K562 (cell line): ENCODE results near the gene SLC13A4. TPM values are rescaled to one million over a fixed set of nuclear protein-coding genes. Genes with fewer than 3 reads are reported as not detected.

Source experiments
- ATAC-seq: fragments of 200-7000 bp; cut with Tn5 transposase; 3 replicates; pipeline ENCODE4 v1.9.1; 2020; ENCODE audit warnings: moderate library complexity
- BruUV-seq: library from RNA; stranded (reverse); fragments of 400-500 nt; replicated peaks from 2 replicates; lab custom pipeline; 2021; lab: Mats Ljungman, UMichigan
- CTCF ChIA-PET: fragments of 300-600 bp; formaldehyde crosslinking; extraction: SDS; loops from one replicate; lab custom pipeline; 2021; ENCODE audit warnings: low intra/inter-chr PET ratio; lab: Yijun Ruan, JAX
- POLR2A ChIA-PET: fragments of 300-600, 350-650 bp; sonication (Branson Sonifier 250); formaldehyde crosslinking; extraction: SDS; loops from one replicate; lab custom pipeline; 2021; ENCODE audit warnings: antibody characterized with exemption, inconsistent platforms; lab: Yijun Ruan, JAX
- DNase-seq, 4 experiments: peaks; one replicate each; pipeline versions ENCODE4 v3.0.0 to v3.0.0-alpha.2; 2011 to 2018; ENCODE audit warnings: low spot score in 3 of 4, mixed read lengths in 3 of 4; ENCODE audit errors: extremely low read depth in 1 of 4
- FAIRE-seq: peaks from 2 replicates; lab custom pipeline; 2011; peaks lifted over from hg19 to GRCh38; lab: Jason Lieb, UNC
- H2AFZ ChIP-seq: 2 replicates; pipeline ENCODE4 v1.6.0; 2011; ENCODE audit warnings: low read depth, low read length, control low read depth, inconsistent platforms
- H3K27ac ChIP-seq: fragments of 200-600 bp; 3 replicates; pipeline ENCODE4 v1.8.0; 2011; ENCODE audit warnings: low read depth, mild to moderate bottlenecking, control low read depth, inconsistent platforms, low read length, moderate library complexity, mixed read lengths; ENCODE audit errors: extremely low read depth
- H3K27me3 ChIP-seq, 2 experiments: fragments of 300-600 bp in 1 of 2; 2 replicates in 1 of 2; 3 replicates in 1 of 2; pipeline versions ENCODE4 v1.6.0 to v1.8.0; 2011; ENCODE audit warnings: inconsistent platforms in 2 of 2, low read length in 2 of 2, mild to moderate bottlenecking in 1 of 2, mixed read lengths in 1 of 2, moderate library complexity in 1 of 2; ENCODE audit not compliant: control insufficient read depth in 2 of 2, insufficient read depth in 2 of 2
- H3K36me3 ChIP-seq: fragments of 300-600 bp; 3 replicates; pipeline ENCODE4 v1.8.0; 2011; ENCODE audit warnings: mild to moderate bottlenecking, low read length, inconsistent platforms; ENCODE audit not compliant: control insufficient read depth, insufficient read depth
- H3K4me1 ChIP-seq, 2 experiments: fragments of 200-600 bp in 1 of 2; replicated peaks in 1 of 2; 2 replicates in 1 of 2; 3 replicates in 1 of 2; pipeline versions ENCODE4 v1.5.1 to v1.8.0; 2011; ENCODE audit warnings: inconsistent platforms in 2 of 2, low read length in 2 of 2, mild to moderate bottlenecking in 1 of 2, mixed read lengths in 1 of 2, moderate library complexity in 1 of 2; ENCODE audit not compliant: control insufficient read depth in 2 of 2, insufficient read depth in 2 of 2
- H3K4me2 ChIP-seq: 2 replicates; pipeline ENCODE4 v1.6.1; 2011; ENCODE audit warnings: low read length, control low read depth, inconsistent platforms, mixed read lengths; ENCODE audit not compliant: insufficient read depth
- H3K4me3 ChIP-seq: fragments of 200-600 bp; sonication (generic), shearing (Covaris generic); 2 replicates; pipeline ENCODE4 v1.5.1; 2016; ENCODE audit warnings: control low read depth, inconsistent platforms
- H3K79me2 ChIP-seq: fragments of 200-600 bp; 3 replicates; pipeline ENCODE4 v1.8.0; 2011; ENCODE audit warnings: low read length, inconsistent platforms; ENCODE audit not compliant: control insufficient read depth, insufficient read depth
- H3K9ac ChIP-seq, 2 experiments: 2 replicates each; pipeline versions ENCODE4 v1.6.0 to v1.6.1; 2011; ENCODE audit warnings: low read depth in 2 of 2, low read length in 2 of 2, control low read depth in 1 of 2, inconsistent platforms in 1 of 2, mild to moderate bottlenecking in 1 of 2, mixed read lengths in 1 of 2; ENCODE audit not compliant: insufficient read depth in 1 of 2
- H3K9me1 ChIP-seq: one replicate; pipeline ENCODE4 v1.6.0; 2011; ENCODE audit warnings: inconsistent platforms, mild to moderate bottlenecking, low read length, moderate library complexity; ENCODE audit not compliant: control insufficient read depth, insufficient read depth
- H3K9me3 ChIP-seq: replicated peaks from 2 replicates; pipeline ENCODE4 v1.5.1; 2011; ENCODE audit warnings: low read depth, low read length, inconsistent platforms; ENCODE audit not compliant: control insufficient read depth, insufficient read depth
- H4K20me1 ChIP-seq: replicated peaks from 2 replicates; pipeline ENCODE4 v1.6.1; 2011; ENCODE audit warnings: low read length, inconsistent platforms, mixed read lengths; ENCODE audit not compliant: control insufficient read depth, insufficient read depth
- C11orf30 ChIP-seq: fragments of 450-650 bp; IDR thresholded peaks from 2 replicates; pipeline ENCODE4 v1.6.1; 2016; ENCODE audit warnings: low read depth, mild to moderate bottlenecking
- CBX3 ChIP-seq, 2 experiments: IDR thresholded peaks; 1 replicate in 1 of 2; 2 replicates in 1 of 2; pipeline ENCODE4 v1.6.1; 2012; ENCODE audit warnings: inconsistent platforms in 2 of 2, low read length in 2 of 2, borderline replicate concordance in 1 of 2, control low read depth in 1 of 2
- CHD1 ChIP-seq: fragments of 200-600 bp; sonication (generic); IDR thresholded peaks from one replicate; pipeline ENCODE4 v1.6.1; 2012; ENCODE audit warnings: mild to moderate bottlenecking, moderate library complexity, low read length, inconsistent platforms
- ILK ChIP-seq: fragments of 450-650 bp; IDR thresholded peaks from 2 replicates; pipeline ENCODE4 v1.6.1; 2016; ENCODE audit warnings: missing genetic modification characterization, low read depth, mild to moderate bottlenecking, missing compliant biosample characterization, moderate library complexity, borderline replicate concordance
- MED1 ChIP-seq: sonication (generic); formaldehyde crosslinking; IDR thresholded peaks from 2 replicates; pipeline ENCODE4 v1.8.1; 2023; ENCODE audit warnings: missing genetic modification reagents, borderline replicate concordance
- NONO ChIP-seq, 2 experiments: fragments of 200-400 bp in 1 of 2; fragments of 450-650 bp in 1 of 2; formaldehyde crosslinking in 1 of 2; IDR thresholded peaks; 2 replicates each; pipeline ENCODE4 v1.6.1; 2017; ENCODE audit warnings: low read depth in 2 of 2, mild to moderate bottlenecking in 2 of 2, moderate library complexity in 2 of 2, low read length in 1 of 2
- RBBP5 ChIP-seq: fragments of 200-600 bp; sonication (generic); IDR thresholded peaks from 2 replicates; pipeline ENCODE4 v1.6.1; 2012; ENCODE audit warnings: borderline replicate concordance, mild to moderate bottlenecking, low read length, control low read depth, inconsistent platforms; ENCODE audit not compliant: insufficient read depth, poor library complexity, severe bottlenecking
- RBM17 ChIP-seq: fragments of 200-400 bp; formaldehyde crosslinking; IDR thresholded peaks from 2 replicates; pipeline ENCODE4 v1.6.1; 2017; ENCODE audit warnings: low read depth, mild to moderate bottlenecking, low read length, borderline replicate concordance
- ZC3H4 ChIP-seq: sonication (generic); formaldehyde crosslinking; IDR thresholded peaks from 2 replicates; pipeline ENCODE4 v1.9.0; 2021; ENCODE audit warnings: missing genetic modification reagents, borderline replicate concordance
- ZNF134 ChIP-seq: fragments of 250-450 bp; sonication (Bioruptor Pico); conservative IDR thresholded peaks from 2 replicates; pipeline ENCODE4 v1.4.0; 2020
- ZNF3 ChIP-seq: fragments of 250-450 bp; sonication (Bioruptor Pico); IDR thresholded peaks from 2 replicates; pipeline ENCODE4 v1.5.0; 2021; ENCODE audit warnings: mild to moderate bottlenecking, moderate library complexity
- ZNF316 ChIP-seq: fragments of 450-650 bp; IDR thresholded peaks from 2 replicates; pipeline ENCODE4 v1.6.1; 2016
- ZNF436 ChIP-seq: fragments of 250-450, 450-650 bp; sonication (Bioruptor Pico); formaldehyde crosslinking; IDR thresholded peaks from 2 replicates; pipeline ENCODE4 v1.7.0; 2020; ENCODE audit warnings: mild to moderate bottlenecking
- ZNF77 ChIP-seq: fragments of 250-450 bp; sonication (Bioruptor Pico); IDR thresholded peaks from 2 replicates; pipeline ENCODE4 v1.5.0; 2020
- WGBS: fragments of 100-300 bp; shearing (Covaris generic); methylation state at CpG from one replicate; pipeline ENCODE4 v1.1.6; 2016; ENCODE audit warnings: low coverage, mixed read lengths; ENCODE audit not compliant: insufficient coverage; ENCODE audit errors: missing lambda C conversion rate; 5-methylcytosine and 5-hydroxymethylcytosine counted together
- in situ Hi-C: fragments of 300-500 bp; cut with MboI; formaldehyde crosslinking; loops from 4 replicates; pipeline ENCODE4 v1.15.0; 2018; ENCODE audit warnings: inconsistent platforms, mixed read lengths
- intact Hi-C: fragments of 100-400 bp; cut with micrococcal nuclease; formaldehyde crosslinking; loops from 2 replicates; pipeline ENCODE4 v1.14.2; 2022
- polyA plus RNA-seq, 8 experiments: library from polyadenylated mRNA; depleted of rRNA in 4 of 8; stranded (reverse) in 5 of 8; unstranded in 3 of 8; fragments of >200 nt; fragmentation: Nextera tagmentation in 2 of 8; fragmentation: Illumina TruSeq in 1 of 8; extraction: Ambion mirVana in 2 of 8; extraction: Trizol in 1 of 8; gene quantifications; 2 replicates each; pipeline versions ENCODE4 v1.2.1 to v1.2.3, GENCODE V29; 2011 to 2014; ENCODE audit warnings: inconsistent platforms in 1 of 8, missing spikeins in 1 of 8
- total RNA-seq, 7 experiments: library from RNA; depleted of rRNA in 6 of 7; stranded (reverse); fragments of >200 nt in 6 of 7; fragmentation: Illumina TruSeq in 2 of 7; extraction: Trizol in 2 of 7; gene quantifications; 2 replicates each; pipeline versions ENCODE4 v1.2.1 to v1.2.3, GENCODE V29; 2011 to 2021; ENCODE audit warnings: low replicate concordance in 1 of 7
- TF ChIP-seq, protein P1 (sequence below): sonication (generic); formaldehyde crosslinking; IDR thresholded peaks from 2 replicates; pipeline ENCODE4 v1.8.0; 2022; ENCODE audit warnings: mild to moderate bottlenecking, low read depth, missing genetic modification reagents
- TF ChIP-seq, protein P2 (sequence below): fragments of 450-650 bp; IDR thresholded peaks from 2 replicates; pipeline ENCODE4 v1.6.1; 2017; ENCODE audit warnings: mild to moderate bottlenecking, moderate library complexity
- TF ChIP-seq, protein P3 (sequence below): sonication (generic); formaldehyde crosslinking; IDR thresholded peaks from 2 replicates; pipeline ENCODE4 v1.8.1; 2023; ENCODE audit warnings: mild to moderate bottlenecking, missing genetic modification reagents

The SLC13A4 gene
- total and polyA plus RNA-seq, 9 of the 15 experiments (the other 6 are each of a cell fraction or from before 2014, with no cell fraction given): 0.11 to 1.0 (median 0.36) TPM

DNA sequence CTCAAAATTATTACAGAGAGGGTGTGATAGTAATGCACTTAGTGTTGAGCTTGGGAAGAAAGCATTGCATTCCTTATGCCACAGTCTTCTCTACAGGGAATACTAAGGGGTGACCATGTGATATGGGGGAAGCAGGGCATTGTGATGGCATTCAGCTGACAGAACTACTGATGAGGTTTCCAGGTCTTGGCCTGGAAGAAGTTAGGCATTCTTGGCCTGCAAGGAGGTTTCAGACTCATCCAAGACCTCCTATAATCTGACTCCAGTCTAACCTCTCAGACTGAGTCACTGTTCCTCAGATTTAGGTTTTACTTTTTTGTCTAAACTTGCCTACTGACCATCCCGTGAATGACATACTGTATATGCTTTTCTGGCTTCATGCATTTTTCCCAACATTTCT is 57.8 kb downstream of the SLC13A4 start (continued):
- no peak for TF ChIP-seq ZC3H4
- no peak for TF ChIP-seq NONO (IDR thresholded peaks at IDR 0.05; ENCODE audit: low read depth in 2 of 2, low read length in 1 of 2)

DNA sequence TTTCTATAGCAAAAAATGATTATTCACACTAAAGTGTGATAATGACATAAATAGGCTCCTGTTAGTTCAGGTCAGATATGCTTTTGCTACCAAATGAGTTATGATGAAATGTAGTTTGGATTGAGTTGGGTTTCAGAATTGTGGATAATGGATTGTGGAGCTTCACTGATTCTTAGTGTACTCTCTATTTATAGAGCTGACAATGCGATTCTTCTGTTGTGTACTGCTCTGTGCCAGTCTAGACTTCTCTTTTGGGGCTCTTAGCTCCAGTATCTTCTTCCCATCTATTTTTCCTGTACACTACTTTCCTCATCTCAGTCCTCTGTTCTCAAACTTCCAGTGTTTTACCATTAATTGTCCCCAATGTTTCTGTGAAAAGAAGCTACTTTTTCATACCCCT is 58.2 kb downstream of the SLC13A4 start:
- no peaks in the 10 kb centered on the region for H3K9me3 ChIP-seq
- peaks cover 32% of the 10 kb centered on the region for H3K36me3 ChIP-seq
- H3K79me2 ChIP-seq: peaks cover 84% of the 10 kb centered on the region
- no peak overlapping the region for H3K27ac ChIP-seq
- DNase-seq (no peak), ATAC-seq (no peak), FAIRE-seq (no peak)
- in situ Hi-C loops: no loop called here
- H3K4me2 ChIP-seq: no peak overlapping the region
- no peaks in the 10 kb centered on the region for H3K27me3 ChIP-seq
- no peak overlapping the region for H3K9ac ChIP-seq
- TF ChIP-seq ZNF77 (CRISPR knock-in tag) (no peak), CBX3 (IDR thresholded peaks at IDR 0.05; ENCODE audit: borderline replicate concordance in 1 of 2, low read length in 2 of 2) (no peak), ZNF316 (peak; percentile 80), ZNF134 (CRISPR knock-in tag) (no peak), C11orf30 (peak; percentile 57), MED1 (CRISPR knock-in tag) (no peak), ZNF436 (no peak), CHD1 (no peak), RBM17 (no peak), ILK (tag) (no peak), RBBP5 (no peak), ZNF3 (CRISPR knock-in tag) (no peak)
- TF ChIP-seq, protein P1, sequence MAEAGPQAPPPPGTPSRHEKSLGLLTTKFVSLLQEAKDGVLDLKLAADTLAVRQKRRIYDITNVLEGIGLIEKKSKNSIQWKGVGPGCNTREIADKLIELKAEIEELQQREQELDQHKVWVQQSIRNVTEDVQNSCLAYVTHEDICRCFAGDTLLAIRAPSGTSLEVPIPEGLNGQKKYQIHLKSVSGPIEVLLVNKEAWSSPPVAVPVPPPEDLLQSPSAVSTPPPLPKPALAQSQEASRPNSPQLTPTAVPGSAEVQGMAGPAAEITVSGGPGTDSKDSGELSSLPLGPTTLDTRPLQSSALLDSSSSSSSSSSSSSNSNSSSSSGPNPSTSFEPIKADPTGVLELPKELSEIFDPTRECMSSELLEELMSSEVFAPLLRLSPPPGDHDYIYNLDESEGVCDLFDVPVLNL: no peak
- TF ChIP-seq, protein P2, sequence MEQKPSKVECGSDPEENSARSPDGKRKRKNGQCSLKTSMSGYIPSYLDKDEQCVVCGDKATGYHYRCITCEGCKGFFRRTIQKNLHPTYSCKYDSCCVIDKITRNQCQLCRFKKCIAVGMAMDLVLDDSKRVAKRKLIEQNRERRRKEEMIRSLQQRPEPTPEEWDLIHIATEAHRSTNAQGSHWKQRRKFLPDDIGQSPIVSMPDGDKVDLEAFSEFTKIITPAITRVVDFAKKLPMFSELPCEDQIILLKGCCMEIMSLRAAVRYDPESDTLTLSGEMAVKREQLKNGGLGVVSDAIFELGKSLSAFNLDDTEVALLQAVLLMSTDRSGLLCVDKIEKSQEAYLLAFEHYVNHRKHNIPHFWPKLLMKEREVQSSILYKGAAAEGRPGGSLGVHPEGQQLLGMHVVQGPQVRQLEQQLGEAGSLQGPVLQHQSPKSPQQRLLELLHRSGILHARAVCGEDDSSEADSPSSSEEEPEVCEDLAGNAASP: no peak
- TF ChIP-seq, protein P3, sequence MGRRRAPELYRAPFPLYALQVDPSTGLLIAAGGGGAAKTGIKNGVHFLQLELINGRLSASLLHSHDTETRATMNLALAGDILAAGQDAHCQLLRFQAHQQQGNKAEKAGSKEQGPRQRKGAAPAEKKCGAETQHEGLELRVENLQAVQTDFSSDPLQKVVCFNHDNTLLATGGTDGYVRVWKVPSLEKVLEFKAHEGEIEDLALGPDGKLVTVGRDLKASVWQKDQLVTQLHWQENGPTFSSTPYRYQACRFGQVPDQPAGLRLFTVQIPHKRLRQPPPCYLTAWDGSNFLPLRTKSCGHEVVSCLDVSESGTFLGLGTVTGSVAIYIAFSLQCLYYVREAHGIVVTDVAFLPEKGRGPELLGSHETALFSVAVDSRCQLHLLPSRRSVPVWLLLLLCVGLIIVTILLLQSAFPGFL (CRISPR knock-in tag): no peak
- TF ChIP-seq, all 486 proteins: peak for 2
- 46% methylated on average over 1 of the region's 1 CpG for WGBS
- Histone ChIP-seq H3K9me1 (no peaks in the 10 kb centered on the region), H2AFZ (no peak overlapping the region), H4K20me1 (0 out of 2 replicates have a peak, but pooled peaks cover 8% of the 10 kb centered on the region), H3K4me3 (no peak overlapping the region), H3K4me1 (peaks cover 0 to 6% of the 10 kb centered on the region in 2 experiments; a peak in 2 of 5 replicates)
- ChIA-PET POLR2A (interaction anchor here (0.6 to 8.1 kb wide), 5 partner anchors 7 to 330 kb away, joined by 3 to 71 read pairs (median 3); partner anchors contain the start of gene STMP1), CTCF (no interaction called here)
- no TSS peak for BruUV-seq
- intact Hi-C loops: loop anchor here (5.0 to 10.0 kb wide), 2 partner anchors 113 to 1025 kb away; partner anchors contain the start of gene BPGM
